HEK293 (cell line): ENCODE data around the gene ANKRD33B.
A peak's percentile ranks its signal among the peaks of the same experiment; 100 is the strongest.

ENCODE experiments used
- CTCF ChIA-PET: fragments of 350-600 bp; formaldehyde crosslinking; extraction: SDS; loops from one replicate; lab custom pipeline; 2021; ENCODE audit warnings: antibody characterized with exemption; lab: Yijun Ruan, JAX
- POLR2A ChIA-PET: fragments of 300-600 bp; formaldehyde crosslinking; extraction: SDS; loops from one replicate; lab custom pipeline; 2020; ENCODE audit warnings: antibody characterized with exemption, inconsistent platforms; lab: Yijun Ruan, JAX
- H3K27ac ChIP-seq: fragments of 200-500 bp; sonication (Bioruptor generic); 2 replicates; pipeline ENCODE4 v1.5.1; 2014; ENCODE audit warnings: low read depth, low read length, control low read depth, inconsistent platforms; ENCODE audit errors: extremely low read depth
- H3K36me3 ChIP-seq, 2 experiments: fragments of 200-500 bp in 1 of 2; sonication (Bioruptor generic) in 1 of 2; 1 replicate in 1 of 2; 2 replicates in 1 of 2; pipeline ENCODE4 v1.5.1; 2014 to 2017; ENCODE audit warnings: inconsistent platforms in 2 of 2, low read length in 2 of 2; ENCODE audit not compliant: control insufficient read depth in 2 of 2, insufficient read depth in 1 of 2
- H3K4me1 ChIP-seq: fragments of 200-500 bp; sonication (Bioruptor generic); 2 replicates; pipeline ENCODE4 v1.5.1; 2014; ENCODE audit warnings: mild to moderate bottlenecking, low read length, inconsistent platforms; ENCODE audit not compliant: control insufficient read depth, insufficient read depth
- H3K4me3 ChIP-seq: 2 replicates; pipeline ENCODE4 v1.5.1; 2011; ENCODE audit warnings: low read depth, mild to moderate bottlenecking, control low read depth, low read length, moderate library complexity
- H3K9me3 ChIP-seq: fragments of 200-500 bp; sonication (Bioruptor generic); 2 replicates; pipeline ENCODE4 v1.5.1; 2014; ENCODE audit warnings: low read depth, low read length, inconsistent platforms; ENCODE audit not compliant: control insufficient read depth, insufficient read depth
- FEZF1 ChIP-seq: fragments of 450-650 bp; formaldehyde crosslinking; IDR thresholded peaks from 2 replicates; pipeline ENCODE4 v1.5.1; 2016; ENCODE audit warnings: missing biosample characterization, missing genetic modification characterization
- ZBTB17 ChIP-seq: fragments of 450-650 bp; formaldehyde crosslinking; IDR thresholded peaks from 2 replicates; pipeline ENCODE4 v1.5.1; 2016; ENCODE audit warnings: missing biosample characterization, missing genetic modification characterization
- ZFP69B ChIP-seq: fragments of 450-650 bp; formaldehyde crosslinking; IDR thresholded peaks from 2 replicates; pipeline ENCODE4 v1.5.1; 2016; ENCODE audit warnings: missing biosample characterization, missing genetic modification characterization
- ZIC2 ChIP-seq: fragments of 450-650 bp; formaldehyde crosslinking; IDR thresholded peaks from 2 replicates; pipeline ENCODE4 v1.5.1; 2016; ENCODE audit warnings: missing biosample characterization, missing genetic modification characterization
- ZNF23 ChIP-seq: fragments of 450-650 bp; formaldehyde crosslinking; IDR thresholded peaks from 2 replicates; pipeline ENCODE4 v1.5.1; 2016; ENCODE audit warnings: missing biosample characterization, missing genetic modification characterization, borderline replicate concordance
- ZNF416 ChIP-seq: fragments of 450-650 bp; formaldehyde crosslinking; IDR thresholded peaks from 2 replicates; pipeline ENCODE4 v1.5.1; 2016; ENCODE audit warnings: missing biosample characterization, missing genetic modification characterization
- ZNF548 ChIP-seq: fragments of 450-650 bp; formaldehyde crosslinking; IDR thresholded peaks from 2 replicates; pipeline ENCODE4 v1.5.1; 2016; ENCODE audit warnings: missing biosample characterization, missing genetic modification characterization
- ZNF561 ChIP-seq: fragments of 450-650 bp; IDR thresholded peaks from 2 replicates; pipeline ENCODE4 v1.5.1; 2018; ENCODE audit warnings: missing biosample characterization, missing genetic modification characterization, borderline replicate concordance
- ZNF692 ChIP-seq: fragments of 450-650 bp; formaldehyde crosslinking; IDR thresholded peaks from 2 replicates; pipeline ENCODE4 v1.5.1; 2016; ENCODE audit warnings: missing biosample characterization, missing genetic modification characterization
- ZNF830 ChIP-seq: fragments of 450-650 bp; IDR thresholded peaks from 2 replicates; pipeline ENCODE4 v1.5.0; 2018; ENCODE audit warnings: missing biosample characterization, missing genetic modification characterization, low read depth, mild to moderate bottlenecking, moderate library complexity
- ZSCAN23 ChIP-seq: fragments of 450-650 bp; formaldehyde crosslinking; IDR thresholded peaks from 2 replicates; pipeline ENCODE4 v1.5.1; 2016; ENCODE audit warnings: missing biosample characterization, missing genetic modification characterization
- TF ChIP-seq, protein P1 (sequence below): fragments of 450-650 bp; formaldehyde crosslinking; IDR thresholded peaks from 2 replicates; pipeline ENCODE4 v1.5.1; 2017; ENCODE audit warnings: missing biosample characterization, missing genetic modification characterization
- TF ChIP-seq, protein P2 (sequence below): fragments of 450-650 bp; formaldehyde crosslinking; IDR thresholded peaks from 2 replicates; pipeline ENCODE4 v1.5.1; 2016; ENCODE audit warnings: missing biosample characterization, missing genetic modification characterization

The ANKRD33B gene

DNA sequence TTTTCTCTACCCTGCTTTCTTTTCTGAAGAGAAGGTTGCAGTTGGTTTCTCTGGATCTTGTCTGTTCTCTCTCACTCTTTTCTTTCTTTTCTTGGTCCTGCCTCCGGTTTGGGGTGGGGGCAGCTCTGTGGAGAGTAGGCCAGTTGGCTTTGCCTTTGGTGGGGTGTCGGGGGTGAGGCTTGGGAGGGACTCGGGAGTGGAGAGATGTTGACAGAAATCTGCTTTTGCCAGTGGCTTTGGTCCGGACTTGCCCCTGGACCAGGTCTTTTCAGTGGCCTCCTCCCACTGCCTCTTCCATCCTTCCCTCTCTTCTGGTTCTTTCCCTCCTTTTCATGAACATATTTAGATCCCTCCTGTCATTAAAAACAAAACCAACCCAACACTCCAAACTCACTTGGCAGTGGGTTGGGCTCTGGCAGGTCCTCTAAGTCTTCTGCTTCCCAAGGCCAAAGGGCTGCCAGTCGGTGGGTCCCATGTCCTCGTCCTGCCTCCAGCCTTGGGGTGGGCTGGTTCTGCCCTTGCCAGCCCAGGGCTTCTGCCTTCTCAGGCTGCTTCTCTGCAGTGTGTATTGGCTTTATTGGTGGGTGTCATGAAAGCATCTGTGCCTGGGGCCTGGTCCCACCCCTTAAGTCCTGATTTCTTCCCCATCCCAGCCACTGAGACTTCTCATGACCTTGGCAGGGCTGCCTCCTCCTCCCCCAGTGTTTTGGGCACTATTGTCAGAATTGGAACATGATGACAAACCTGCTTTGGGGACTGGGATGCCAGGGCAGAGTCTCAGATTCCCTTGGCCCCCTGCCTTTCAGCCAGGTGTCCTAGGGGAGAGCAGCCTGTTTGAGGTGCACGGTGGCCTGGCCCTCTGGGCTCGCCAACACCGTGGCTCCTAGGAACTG, 16.9 kb downstream of the ANKRD33B start:
- POLR2A ChIA-PET, result no interaction called here
- Histone ChIP-seq H3K9me3 (no peaks in the 10 kb centered on the region), H3K27ac (no peak overlapping the region), H3K4me3 (no peak overlapping the region), H3K4me1 (peaks cover 19% of the 10 kb centered on the region), H3K36me3 (no peaks in the 10 kb centered on the region)
- CTCF ChIA-PET, result no interaction called here
- TF ChIP-seq ZNF548 (tag by site-specific recombination) (no peak), ZNF692 (tag by site-specific recombination) (0 out of 2 replicates have a peak, but pooled peaks have one; percentile 22)

DNA sequence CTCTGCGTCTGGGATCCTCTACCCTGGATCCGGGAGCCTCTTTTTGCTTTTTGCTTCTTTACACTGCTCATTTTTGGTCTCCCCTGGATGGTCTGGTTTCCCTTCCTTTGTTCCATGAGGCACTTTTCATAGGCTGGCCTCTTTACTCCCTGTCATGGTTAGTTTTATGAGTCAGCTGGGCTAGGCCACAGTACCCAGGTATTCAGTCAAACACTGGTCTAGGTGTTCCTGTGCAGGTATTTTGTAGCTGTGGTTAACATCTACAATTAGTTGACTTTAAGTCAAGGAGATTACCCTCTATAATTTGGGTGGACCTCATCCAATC, 17.5 kb downstream of the ANKRD33B start:
- H3K36me3 ChIP-seq, result no peaks in the 10 kb centered on the region
- POLR2A ChIA-PET, result no interaction called here
- H3K4me1 ChIP-seq, result peaks cover 19% of the 10 kb centered on the region
- no peak overlapping the region for H3K27ac ChIP-seq
- H3K4me3 ChIP-seq, result no peak overlapping the region
- no peaks in the 10 kb centered on the region for H3K9me3 ChIP-seq
- no peak for TF ChIP-seq ZSCAN23 (tag by site-specific recombination)
- TF ChIP-seq FEZF1 (tag by site-specific recombination), result peak; percentile 58; the same call in 1 of the 2 replicates
- TF ChIP-seq, all 188 proteins: peak for 1
- CTCF ChIA-PET, result interaction anchor here (0.7 kb wide), 1 partner anchor 16 kb away, joined by 3 read pairs; no protein-coding TSS in a partner anchor

GRCh38 chr5:10581867-10582511, 18.1 kb downstream of the ANKRD33B start:
- ChIA-PET POLR2A (no interaction called here), CTCF (interaction anchor here (0.6 to 0.7 kb wide), 2 partner anchors 15 kb away, joined by 3 read pairs; no protein-coding TSS in a partner anchor)
- Histone ChIP-seq H3K36me3 (no peaks in the 10 kb centered on the region), H3K27ac (no peak overlapping the region), H3K4me3 (no peak overlapping the region), H3K4me1 (peaks cover 19% of the 10 kb centered on the region), H3K9me3 (no peaks in the 10 kb centered on the region)
- no peak for TF ChIP-seq ZNF830 (tag by site-specific recombination)
- TF ChIP-seq ZNF561 (tag by site-specific recombination), result no peak
- TF ChIP-seq, protein P1, sequence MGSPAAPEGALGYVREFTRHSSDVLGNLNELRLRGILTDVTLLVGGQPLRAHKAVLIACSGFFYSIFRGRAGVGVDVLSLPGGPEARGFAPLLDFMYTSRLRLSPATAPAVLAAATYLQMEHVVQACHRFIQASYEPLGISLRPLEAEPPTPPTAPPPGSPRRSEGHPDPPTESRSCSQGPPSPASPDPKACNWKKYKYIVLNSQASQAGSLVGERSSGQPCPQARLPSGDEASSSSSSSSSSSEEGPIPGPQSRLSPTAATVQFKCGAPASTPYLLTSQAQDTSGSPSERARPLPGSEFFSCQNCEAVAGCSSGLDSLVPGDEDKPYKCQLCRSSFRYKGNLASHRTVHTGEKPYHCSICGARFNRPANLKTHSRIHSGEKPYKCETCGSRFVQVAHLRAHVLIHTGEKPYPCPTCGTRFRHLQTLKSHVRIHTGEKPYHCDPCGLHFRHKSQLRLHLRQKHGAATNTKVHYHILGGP (tag by site-specific recombination), result no peak
- TF ChIP-seq ZNF692 (tag by site-specific recombination), result peak; percentile 82
- no peak for TF ChIP-seq ZIC2 (tag by site-specific recombination)
- TF ChIP-seq ZBTB17 (tag by site-specific recombination), result no peak
- TF ChIP-seq ZNF416 (tag by site-specific recombination), result no peak
- TF ChIP-seq, protein P2, sequence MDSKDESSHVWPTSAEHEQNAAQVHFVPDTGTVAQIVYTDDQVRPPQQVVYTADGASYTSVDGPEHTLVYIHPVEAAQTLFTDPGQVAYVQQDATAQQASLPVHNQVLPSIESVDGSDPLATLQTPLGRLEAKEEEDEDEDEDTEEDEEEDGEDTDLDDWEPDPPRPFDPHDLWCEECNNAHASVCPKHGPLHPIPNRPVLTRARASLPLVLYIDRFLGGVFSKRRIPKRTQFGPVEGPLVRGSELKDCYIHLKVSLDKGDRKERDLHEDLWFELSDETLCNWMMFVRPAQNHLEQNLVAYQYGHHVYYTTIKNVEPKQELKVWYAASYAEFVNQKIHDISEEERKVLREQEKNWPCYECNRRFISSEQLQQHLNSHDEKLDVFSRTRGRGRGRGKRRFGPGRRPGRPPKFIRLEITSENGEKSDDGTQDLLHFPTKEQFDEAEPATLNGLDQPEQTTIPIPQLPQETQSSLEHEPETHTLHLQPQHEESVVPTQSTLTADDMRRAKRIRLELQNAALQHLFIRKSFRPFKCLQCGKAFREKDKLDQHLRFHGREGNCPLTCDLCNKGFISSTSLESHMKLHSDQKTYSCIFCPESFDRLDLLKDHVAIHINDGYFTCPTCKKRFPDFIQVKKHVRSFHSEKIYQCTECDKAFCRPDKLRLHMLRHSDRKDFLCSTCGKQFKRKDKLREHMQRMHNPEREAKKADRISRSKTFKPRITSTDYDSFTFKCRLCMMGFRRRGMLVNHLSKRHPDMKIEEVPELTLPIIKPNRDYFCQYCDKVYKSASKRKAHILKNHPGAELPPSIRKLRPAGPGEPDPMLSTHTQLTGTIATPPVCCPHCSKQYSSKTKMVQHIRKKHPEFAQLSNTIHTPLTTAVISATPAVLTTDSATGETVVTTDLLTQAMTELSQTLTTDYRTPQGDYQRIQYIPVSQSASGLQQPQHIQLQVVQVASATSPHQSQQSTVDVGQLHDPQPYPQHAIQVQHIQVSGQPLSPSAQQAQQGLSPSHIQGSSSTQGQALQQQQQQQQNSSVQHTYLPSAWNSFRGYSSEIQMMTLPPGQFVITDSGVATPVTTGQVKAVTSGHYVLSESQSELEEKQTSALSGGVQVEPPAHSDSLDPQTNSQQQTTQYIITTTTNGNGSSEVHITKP (tag by site-specific recombination), result 0 out of 2 replicates have a peak, but pooled peaks have one; percentile 18
- TF ChIP-seq ZFP69B (tag by site-specific recombination), result peak; percentile 85
- TF ChIP-seq ZNF23 (tag by site-specific recombination), result no peak
